OCI-LY3 (cell line): Measurements from ENCODE around the gene MED15.

Experiments
- EZH2phosphoT487 ChIP-seq: fragments of 200-600 bp; shearing (Covaris generic); IDR thresholded peaks from 2 replicates; pipeline ENCODE4 v1.6.1; 2018; ENCODE audit warnings: antibody characterized with exemption, mixed run types, low read depth
- TF ChIP-seq, protein P1 (sequence below): fragments of 200-600, 300-600 bp; sonication (generic); IDR thresholded peaks from 2 replicates; pipeline ENCODE4 v1.5.1; 2014; ENCODE audit warnings: antibody characterized with exemption, low read length, low read depth

DNA sequence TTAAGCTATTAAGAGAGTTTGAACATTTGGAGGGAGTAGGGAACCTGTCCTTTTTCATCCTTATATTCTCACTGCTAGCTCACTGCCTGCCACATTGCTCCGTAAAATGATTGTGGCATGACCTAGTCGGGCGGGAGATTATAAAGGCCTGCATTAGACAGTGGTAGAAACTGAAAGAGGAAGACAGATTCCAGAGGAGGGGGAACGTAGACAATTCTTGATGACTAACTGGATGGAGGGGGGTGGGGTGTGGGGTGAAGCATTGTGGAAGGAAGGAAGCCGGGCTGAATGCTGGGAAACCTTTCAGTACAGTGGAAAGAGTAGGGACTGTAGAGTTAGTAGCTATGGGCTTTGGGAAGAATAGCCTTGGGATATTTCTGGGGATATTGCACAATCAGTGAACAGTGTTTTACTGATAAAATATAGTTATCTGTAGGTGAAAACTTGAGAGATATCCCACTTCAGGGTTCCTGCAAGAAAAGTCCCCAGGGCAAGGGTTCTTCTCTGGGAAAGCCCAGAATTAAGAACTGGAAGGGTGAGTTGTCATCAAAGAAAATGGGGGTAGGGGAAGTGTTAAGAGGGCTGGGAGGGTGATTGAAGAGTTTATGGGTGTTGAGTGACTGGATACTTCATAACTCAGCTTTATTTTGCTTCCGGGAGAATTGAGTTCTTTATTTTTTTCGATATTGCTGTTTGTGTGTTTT is 2.1 kb downstream of the MED15 start:
- TF ChIP-seq, protein P1, sequence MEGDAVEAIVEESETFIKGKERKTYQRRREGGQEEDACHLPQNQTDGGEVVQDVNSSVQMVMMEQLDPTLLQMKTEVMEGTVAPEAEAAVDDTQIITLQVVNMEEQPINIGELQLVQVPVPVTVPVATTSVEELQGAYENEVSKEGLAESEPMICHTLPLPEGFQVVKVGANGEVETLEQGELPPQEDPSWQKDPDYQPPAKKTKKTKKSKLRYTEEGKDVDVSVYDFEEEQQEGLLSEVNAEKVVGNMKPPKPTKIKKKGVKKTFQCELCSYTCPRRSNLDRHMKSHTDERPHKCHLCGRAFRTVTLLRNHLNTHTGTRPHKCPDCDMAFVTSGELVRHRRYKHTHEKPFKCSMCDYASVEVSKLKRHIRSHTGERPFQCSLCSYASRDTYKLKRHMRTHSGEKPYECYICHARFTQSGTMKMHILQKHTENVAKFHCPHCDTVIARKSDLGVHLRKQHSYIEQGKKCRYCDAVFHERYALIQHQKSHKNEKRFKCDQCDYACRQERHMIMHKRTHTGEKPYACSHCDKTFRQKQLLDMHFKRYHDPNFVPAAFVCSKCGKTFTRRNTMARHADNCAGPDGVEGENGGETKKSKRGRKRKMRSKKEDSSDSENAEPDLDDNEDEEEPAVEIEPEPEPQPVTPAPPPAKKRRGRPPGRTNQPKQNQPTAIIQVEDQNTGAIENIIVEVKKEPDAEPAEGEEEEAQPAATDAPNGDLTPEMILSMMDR = no peak
- no peak for TF ChIP-seq EZH2phosphoT487
